H1 (cell line): ENCODE results near the gene E2F3. TPM values are rescaled to one million over a fixed set of nuclear protein-coding genes. Genes with fewer than 3 reads are reported as not detected.

Source experiments
- CTCF ChIA-PET: fragments of 300-600 bp; sonication (Branson Sonifier 250); formaldehyde crosslinking; loops from one replicate; lab custom pipeline; 2021; ENCODE audit not compliant: partially characterized antibody; lab: Charles Lee
- POLR2A ChIA-PET: fragments of 300-600 bp; sonication (Branson Sonifier 250); formaldehyde crosslinking; loops from one replicate; lab custom pipeline; 2021; ENCODE audit warnings: inconsistent platforms; ENCODE audit not compliant: partially characterized antibody; lab: Charles Lee
- DNase-seq, 2 experiments: peaks; one replicate each; pipeline versions ENCODE4 v3.0.0 to v3.0.0-alpha.2; 2010 to 2022; ENCODE audit warnings: low spot score in 2 of 2, low read depth in 1 of 2, mixed read lengths in 1 of 2
- FAIRE-seq: peaks from 2 replicates; lab custom pipeline; 2011; peaks lifted over from hg19 to GRCh38; lab: Jason Lieb, UNC
- H2AFZ ChIP-seq: 2 replicates; pipeline ENCODE4 v1.8.1; 2012; ENCODE audit warnings: low read length, inconsistent platforms
- H2AK5ac ChIP-seq: 2 replicates; pipeline ENCODE4 v1.6.1; 2013; ENCODE audit warnings: low read depth, low read length
- H2BK120ac ChIP-seq: replicated peaks from 2 replicates; pipeline ENCODE3; 2013; ENCODE audit warnings: low read depth, low read length, inconsistent platforms
- H2BK12ac ChIP-seq: 2 replicates; pipeline ENCODE4 v1.6.1; 2013; ENCODE audit warnings: low read depth, low read length
- H2BK15ac ChIP-seq: 2 replicates; pipeline ENCODE4 v1.6.1; 2013; ENCODE audit warnings: low read length
- H2BK20ac ChIP-seq: 2 replicates; pipeline ENCODE4 v1.6.1; 2013; ENCODE audit warnings: low read length
- H2BK5ac ChIP-seq: 2 replicates; pipeline ENCODE4 v1.6.1; 2013; ENCODE audit warnings: low read depth, low read length
- H3K14ac ChIP-seq: 2 replicates; pipeline ENCODE4 v1.6.1; 2013; ENCODE audit warnings: inconsistent platforms; ENCODE audit not compliant: insufficient read length
- H3K18ac ChIP-seq: 2 replicates; pipeline ENCODE4 v1.6.1; 2013; ENCODE audit warnings: low read length; ENCODE audit errors: extremely low read depth
- H3K23ac ChIP-seq: 2 replicates; pipeline ENCODE4 v1.6.1; 2013; ENCODE audit warnings: inconsistent platforms; ENCODE audit not compliant: insufficient read length
- H3K23me2 ChIP-seq: 2 replicates; pipeline ENCODE4 v1.6.1; 2013; ENCODE audit warnings: low read depth, low read length
- H3K27ac ChIP-seq: 2 replicates; pipeline ENCODE4 v1.6.1; 2011; ENCODE audit warnings: low read depth, low read length, inconsistent platforms
- H3K27me3 ChIP-seq, 4 experiments: replicated peaks in 1 of 4; 1 replicate in 1 of 4; 2 replicates in 3 of 4; pipeline versions ENCODE4 v1.6.1 to v1.8.1; 2011 to 2013; ENCODE audit warnings: low read length in 3 of 4, mild to moderate bottlenecking in 3 of 4, inconsistent platforms in 2 of 4, mixed read lengths in 2 of 4, moderate library complexity in 1 of 4; ENCODE audit not compliant: control insufficient read depth in 3 of 4, insufficient read depth in 3 of 4; ENCODE audit errors: extremely low read depth in 1 of 4
- H3K36me3 ChIP-seq, 4 experiments: 2 replicates each; pipeline versions ENCODE4 v1.6.1 to v1.8.1; 2011 to 2013; ENCODE audit warnings: mild to moderate bottlenecking in 4 of 4, low read length in 3 of 4, moderate library complexity in 2 of 4, control low read depth in 1 of 4, inconsistent platforms in 1 of 4; ENCODE audit not compliant: insufficient read depth in 4 of 4, control insufficient read depth in 2 of 4
- H3K4ac ChIP-seq: replicated peaks from 2 replicates; pipeline ENCODE3; 2013; ENCODE audit warnings: low read length, low read depth, mixed read lengths, inconsistent platforms; ENCODE audit not compliant: insufficient read length
- H3K4me1 ChIP-seq, 4 experiments: replicated peaks in 1 of 4; 1 replicate in 1 of 4; 2 replicates in 3 of 4; pipeline versions ENCODE4 v1.6.1 to v1.8.1; 2011 to 2013; ENCODE audit warnings: low read length in 3 of 4, inconsistent platforms in 2 of 4, mixed read lengths in 1 of 4; ENCODE audit not compliant: insufficient read depth in 4 of 4, control insufficient read depth in 3 of 4
- H3K4me2 ChIP-seq, 2 experiments: 2 replicates each; pipeline versions ENCODE4 v1.6.1 to v1.8.1; 2011 to 2013; ENCODE audit warnings: low read depth in 2 of 2, low read length in 2 of 2, control low read depth in 1 of 2, inconsistent platforms in 1 of 2, mild to moderate bottlenecking in 1 of 2; ENCODE audit not compliant: insufficient read depth in 1 of 2
- H3K4me3 ChIP-seq, 4 experiments: fragments of 200-600, 300-600 bp in 1 of 4; sonication (generic), shearing (Covaris generic), sonication (Bioruptor Twin) in 1 of 4; 2 replicates each; pipeline versions ENCODE4 v1.5.1 to v1.8.1; 2011 to 2016; ENCODE audit warnings: low read length in 4 of 4, low read depth in 3 of 4, control low read depth in 2 of 4, inconsistent platforms in 2 of 4, mild to moderate bottlenecking in 2 of 4, mixed read lengths in 1 of 4, moderate library complexity in 1 of 4; ENCODE audit not compliant: insufficient read depth in 2 of 4; ENCODE audit errors: extremely low read depth in 1 of 4
- H3K56ac ChIP-seq: replicated peaks from 2 replicates; pipeline ENCODE3; 2013; ENCODE audit warnings: low read depth, mild to moderate bottlenecking, mixed read lengths, low read length, inconsistent platforms; ENCODE audit not compliant: insufficient read length
- H3K79me1 ChIP-seq: 2 replicates; pipeline ENCODE4 v1.6.1; 2013; ENCODE audit warnings: low read depth, low read length, control low read depth
- H3K79me2 ChIP-seq, 2 experiments: 2 replicates each; pipeline versions ENCODE4 v1.6.1 to v1.8.1; 2012 to 2013; ENCODE audit warnings: low read length in 2 of 2, mild to moderate bottlenecking in 2 of 2, inconsistent platforms in 1 of 2; ENCODE audit not compliant: insufficient read depth in 2 of 2, control insufficient read depth in 1 of 2
- H3K9ac ChIP-seq, 4 experiments: replicated peaks in 1 of 4; 1 replicate in 1 of 4; 2 replicates in 3 of 4; pipeline versions ENCODE4 v1.6.1 to v1.8.1; 2011 to 2013; ENCODE audit warnings: low read depth in 3 of 4, low read length in 3 of 4, control low read depth in 2 of 4, mild to moderate bottlenecking in 2 of 4, moderate library complexity in 2 of 4, inconsistent platforms in 1 of 4; ENCODE audit errors: extremely low read depth in 1 of 4
- H3K9me3 ChIP-seq, 2 experiments: 2 replicates each; pipeline versions ENCODE4 v1.6.1 to v1.8.1; 2012 to 2013; ENCODE audit warnings: mild to moderate bottlenecking in 2 of 2, moderate library complexity in 2 of 2, control low read depth in 1 of 2, inconsistent platforms in 1 of 2, low read depth in 1 of 2, low read length in 1 of 2, mixed read lengths in 1 of 2; ENCODE audit not compliant: insufficient read depth in 2 of 2
- H4K20me1 ChIP-seq, 2 experiments: replicated peaks in 1 of 2; 2 replicates each; pipeline versions ENCODE3 to v1.8.1; 2011 to 2013; ENCODE audit warnings: inconsistent platforms in 2 of 2, low read length in 2 of 2, mild to moderate bottlenecking in 1 of 2; ENCODE audit not compliant: insufficient read depth in 2 of 2, control insufficient read depth in 1 of 2
- H4K5ac ChIP-seq: 2 replicates; pipeline ENCODE4 v1.6.1; 2013; ENCODE audit warnings: low read length, low read depth, mixed read lengths, inconsistent platforms; ENCODE audit not compliant: insufficient read length
- H4K8ac ChIP-seq: 2 replicates; pipeline ENCODE4 v1.8.0; 2013; ENCODE audit warnings: mild to moderate bottlenecking, moderate library complexity, low read length, inconsistent platforms; ENCODE audit not compliant: insufficient read depth; ENCODE audit errors: extremely low read depth
- H4K91ac ChIP-seq: replicated peaks from 2 replicates; pipeline ENCODE3; 2013; ENCODE audit warnings: low read length, mixed read lengths, inconsistent platforms; ENCODE audit not compliant: insufficient read length
- CREB1 ChIP-seq: IDR thresholded peaks from 2 replicates; pipeline ENCODE4 v1.6.1; 2012; ENCODE audit warnings: inconsistent platforms
- HDAC2 ChIP-seq, 2 experiments: fragments of 300-600 bp in 1 of 2; sonication (generic) in 1 of 2; IDR thresholded peaks; 2 replicates each; pipeline ENCODE4 v1.6.1; 2011 to 2012; ENCODE audit warnings: low read depth in 2 of 2, low read length in 2 of 2, mild to moderate bottlenecking in 2 of 2, moderate library complexity in 2 of 2, borderline replicate concordance in 1 of 2, inconsistent platforms in 1 of 2
- JUND ChIP-seq: IDR thresholded peaks from 2 replicates; pipeline ENCODE4 v1.6.1; 2011; ENCODE audit warnings: mild to moderate bottlenecking, improper control_type of control experiment, low read length
- NANOG ChIP-seq: IDR thresholded peaks from 2 replicates; pipeline ENCODE4 v1.6.1; 2011; ENCODE audit warnings: low read length, low read depth, mild to moderate bottlenecking, inconsistent platforms; ENCODE audit not compliant: insufficient read depth, poor library complexity, severe bottlenecking
- SIX5 ChIP-seq: IDR thresholded peaks from 2 replicates; pipeline ENCODE4 v1.6.1; 2011; ENCODE audit warnings: mild to moderate bottlenecking, low read depth, low read length
- SP1 ChIP-seq: IDR thresholded peaks from 2 replicates; pipeline ENCODE4 v1.6.1; 2011; ENCODE audit warnings: low read depth, low read length
- SUZ12 ChIP-seq: fragments of 200-600 bp; sonication (generic); IDR thresholded peaks from 2 replicates; pipeline ENCODE4 v1.6.1; 2012; ENCODE audit warnings: mild to moderate bottlenecking, inconsistent platforms, low read length, moderate library complexity, mixed read lengths
- WGBS, 2 experiments: shearing (Covaris generic) in 1 of 2; methylation state at CpG; one replicate each; pipeline versions ENCODE4 v1.1.6 to v1.1.7; 2013 to 2015; ENCODE audit warnings: low lambda C conversion rate in 2 of 2, mixed read lengths in 2 of 2, inconsistent platforms in 1 of 2, low coverage in 1 of 2, missing lambda C conversion rate in 1 of 2; ENCODE audit not compliant: insufficient replicate concordance in 2 of 2, insufficient coverage in 1 of 2, insufficient read length in 1 of 2; ENCODE audit errors: extremely low coverage in 1 of 2, missing lambda C conversion rate in 1 of 2; 5-methylcytosine and 5-hydroxymethylcytosine counted together
- polyA plus RNA-seq, 7 experiments: library from polyadenylated mRNA; depleted of rRNA in 3 of 7; stranded (reverse) in 5 of 7; unstranded in 2 of 7; fragments of >200 nt in 5 of 7; fragments of 200-250 nt in 2 of 7; gene quantifications; 1 replicate in 5 of 7; 2 replicates in 1 of 7; 4 replicates in 1 of 7; pipeline versions ENCODE4 v1.2.1 to v1.2.3, GENCODE V29; 2011 to 2013; ENCODE audit warnings: missing spikeins in 2 of 7, mixed read lengths in 2 of 7
- total RNA-seq: library from RNA; stranded (reverse); fragmentation: NEBNext Ultra II Directional; extraction: Animal tissue kit (Norgen Biotek cat#: 25700); gene quantifications from 2 replicates; pipeline ENCODE4 v1.2.1, GENCODE V29; 2021
- TF ChIP-seq, protein P1 (sequence below): IDR thresholded peaks from 2 replicates; pipeline ENCODE4 v1.6.1; 2012; ENCODE audit warnings: low read length, inconsistent platforms

E2F3 gene
- total and polyA plus RNA-seq, 2 of the 8 experiments (the other 6 are each of a cell fraction or from before 2014, with no cell fraction given), result 14.9 to 42.2 TPM

GRCh38 chr6:20375436-20375835 is 26.2 kb upstream of the E2F3 start:
- CTCF ChIA-PET, result interaction anchor here (0.8 to 1.7 kb wide), 4 partner anchors 24 to 97 kb away, joined by 3 to 5 read pairs (median 4); no protein-coding TSS in a partner anchor

More at GRCh38 chr6:20375436-20375835, 26.2 kb upstream of the E2F3 start:
- no peak overlapping the region for H2BK5ac ChIP-seq
- no peaks in the 10 kb centered on the region for H3K79me2 ChIP-seq
- TF ChIP-seq JUND (no peak), HDAC2 (IDR thresholded peaks at IDR 0.05; ENCODE audit: borderline replicate concordance in 1 of 2, low read depth in 2 of 2, low read length in 2 of 2) (no peak), CREB1 (no peak), SUZ12 (no peak), SP1 (no peak), SIX5 (no peak), NANOG (no peak)
- TF ChIP-seq, protein P1, sequence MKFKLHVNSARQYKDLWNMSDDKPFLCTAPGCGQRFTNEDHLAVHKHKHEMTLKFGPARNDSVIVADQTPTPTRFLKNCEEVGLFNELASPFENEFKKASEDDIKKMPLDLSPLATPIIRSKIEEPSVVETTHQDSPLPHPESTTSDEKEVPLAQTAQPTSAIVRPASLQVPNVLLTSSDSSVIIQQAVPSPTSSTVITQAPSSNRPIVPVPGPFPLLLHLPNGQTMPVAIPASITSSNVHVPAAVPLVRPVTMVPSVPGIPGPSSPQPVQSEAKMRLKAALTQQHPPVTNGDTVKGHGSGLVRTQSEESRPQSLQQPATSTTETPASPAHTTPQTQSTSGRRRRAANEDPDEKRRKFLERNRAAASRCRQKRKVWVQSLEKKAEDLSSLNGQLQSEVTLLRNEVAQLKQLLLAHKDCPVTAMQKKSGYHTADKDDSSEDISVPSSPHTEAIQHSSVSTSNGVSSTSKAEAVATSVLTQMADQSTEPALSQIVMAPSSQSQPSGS, result no peak
- H3K14ac ChIP-seq, result no peak overlapping the region
- 95% methylated on average over 3 of the region's 3 CpGs; no CpG with 5 or more reads in 1 of the 2 experiments for WGBS, 2 experiments
- no peak overlapping the region for H2BK12ac ChIP-seq
- no peak overlapping the region for H3K27ac ChIP-seq
- H4K91ac ChIP-seq, result no peak overlapping the region
- no peak overlapping the region for H2AK5ac ChIP-seq
- no peak overlapping the region for H3K4ac ChIP-seq
- no peaks in the 10 kb centered on the region for H3K36me3 ChIP-seq
- DNase-seq (no peak), FAIRE-seq (no peak)
- H4K20me1 ChIP-seq, result no peaks in the 10 kb centered on the region
- H3K4me1 ChIP-seq, result peaks cover 0 to 3% (median 0%) of the 10 kb centered on the region in 4 experiments; a peak in 1 of 7 replicates
- H2BK15ac ChIP-seq, result no peak overlapping the region
- POLR2A ChIA-PET, result no interaction called here
- H3K23me2 ChIP-seq, result no peaks in the 10 kb centered on the region
- H2BK120ac ChIP-seq, result no peak overlapping the region
- no peak overlapping the region for H3K18ac ChIP-seq
- no peak overlapping the region for H4K8ac ChIP-seq
- no peak overlapping the region for H3K56ac ChIP-seq
- no peak overlapping the region for H3K4me3 ChIP-seq
- no peak overlapping the region for H3K4me2 ChIP-seq
- no peak overlapping the region for H3K23ac ChIP-seq
- H2AFZ ChIP-seq, result no peak overlapping the region
- H2BK20ac ChIP-seq, result no peak overlapping the region
- no peaks in the 10 kb centered on the region for H3K79me1 ChIP-seq
- H3K9me3 ChIP-seq, result no peaks in the 10 kb centered on the region
- no peak overlapping the region for H3K9ac ChIP-seq
- H3K27me3 ChIP-seq, result peaks cover 0 to 2% (median 0%) of the 10 kb centered on the region in 4 experiments; a peak in 1 of 7 replicates
- no peak overlapping the region for H4K5ac ChIP-seq
